Liver (tissue), 9 donors: ENCODE results near the gene ZFC3H1. TPM values are rescaled to one million over a fixed set of nuclear protein-coding genes. Genes with fewer than 3 reads are reported as not detected.

Experiments
- DNase-seq: peaks from one replicate; pipeline ENCODE4 v3.0.0-alpha.2; 2017; ENCODE audit warnings: low spot score
- H3K27ac ChIP-seq, 2 donors: one replicate each; pipeline ENCODE4 v1.7.0; 2013; ENCODE audit warnings: inconsistent platforms in 2 of 2, low read length in 2 of 2, control low read depth in 1 of 2, low read depth in 1 of 2, mild to moderate bottlenecking in 1 of 2
- H3K27me3 ChIP-seq, 4 donors: one replicate each; pipeline versions ENCODE4 v1.6.1 to v1.7.0; 2013; ENCODE audit warnings: low read length in 3 of 4, inconsistent platforms in 1 of 4, mild to moderate bottlenecking in 1 of 4, moderate library complexity in 1 of 4; ENCODE audit not compliant: control insufficient read depth in 4 of 4, insufficient read depth in 4 of 4
- H3K36me3 ChIP-seq, 4 donors: one replicate each; pipeline versions ENCODE4 v1.6.1 to v1.7.0; 2013; ENCODE audit warnings: low read length in 3 of 4, mild to moderate bottlenecking in 3 of 4, low read depth in 1 of 4, moderate library complexity in 1 of 4; ENCODE audit not compliant: control insufficient read depth in 4 of 4, insufficient read depth in 3 of 4
- H3K4me1 ChIP-seq, 4 donors: one replicate each; pipeline versions ENCODE4 v1.6.1 to v1.7.0; 2013; ENCODE audit warnings: low read length in 3 of 4, mild to moderate bottlenecking in 3 of 4, moderate library complexity in 1 of 4; ENCODE audit not compliant: control insufficient read depth in 4 of 4, insufficient read depth in 4 of 4
- H3K4me3 ChIP-seq, 3 donors: one replicate each; pipeline versions ENCODE4 v1.6.1 to v1.7.0; 2013; ENCODE audit warnings: low read length in 3 of 3, control low read depth in 1 of 3, low read depth in 1 of 3, mild to moderate bottlenecking in 1 of 3
- H3K9ac ChIP-seq, 2 donors: one replicate each; pipeline ENCODE4 v1.7.0; 2013; ENCODE audit warnings: low read length in 2 of 2, mild to moderate bottlenecking in 2 of 2, moderate library complexity in 2 of 2, control low read depth in 1 of 2, low read depth in 1 of 2
- H3K9me3 ChIP-seq, 4 donors: one replicate each; pipeline versions ENCODE4 v1.6.1 to v1.7.0; 2013; ENCODE audit warnings: low read length in 3 of 4; ENCODE audit not compliant: control insufficient read depth in 4 of 4
- CTCF ChIP-seq: fragments of 150-350 bp; IDR thresholded peaks from 2 replicates; pipeline ENCODE4 v1.5.1; 2017; ENCODE audit warnings: improper control_type of control experiment, low read depth, low read length; ENCODE audit not compliant: missing input control
- EGR1 ChIP-seq, 2 donors: IDR thresholded peaks; 2 replicates each; pipeline ENCODE4 v1.6.1; 2016 to 2018; ENCODE audit warnings: antibody characterized with exemption in 2 of 2, low read depth in 2 of 2
- FOXA1 ChIP-seq: IDR thresholded peaks from 2 replicates; pipeline ENCODE4 v1.6.1; 2016; ENCODE audit warnings: antibody characterized with exemption
- FOXA2 ChIP-seq: IDR thresholded peaks from 2 replicates; pipeline ENCODE4 v1.6.1; 2016; ENCODE audit warnings: antibody characterized with exemption
- GABPA ChIP-seq, 2 donors: IDR thresholded peaks in 1 of 2; conservative IDR thresholded peaks in 1 of 2; 2 replicates each; pipeline ENCODE4 v1.6.1; 2016; ENCODE audit warnings: antibody characterized with exemption in 2 of 2, mild to moderate bottlenecking in 1 of 2, moderate library complexity in 1 of 2
- HNF4A ChIP-seq, 2 donors: conservative IDR thresholded peaks; 2 replicates each; pipeline ENCODE4 v1.6.1; 2016; ENCODE audit warnings: antibody characterized with exemption in 2 of 2, mild to moderate bottlenecking in 2 of 2
- HNF4G ChIP-seq: IDR thresholded peaks from 2 replicates; pipeline ENCODE4 v1.6.1; 2016; ENCODE audit warnings: antibody characterized with exemption
- JUND ChIP-seq, 2 donors: IDR thresholded peaks; 2 replicates each; pipeline ENCODE4 v1.6.1; 2016; ENCODE audit warnings: antibody characterized with exemption in 2 of 2
- NR2F2 ChIP-seq: IDR thresholded peaks from 2 replicates; pipeline ENCODE4 v1.6.1; 2016; ENCODE audit warnings: antibody characterized with exemption
- RAD21 ChIP-seq, 2 donors: IDR thresholded peaks; 2 replicates each; pipeline ENCODE4 v1.6.1; 2016; ENCODE audit warnings: antibody characterized with exemption in 2 of 2, mild to moderate bottlenecking in 2 of 2
- REST ChIP-seq: IDR thresholded peaks from 2 replicates; pipeline ENCODE4 v1.6.1; 2016; ENCODE audit warnings: antibody characterized with exemption, mild to moderate bottlenecking
- RXRA ChIP-seq, 2 donors: IDR thresholded peaks; 2 replicates each; pipeline ENCODE4 v1.6.1; 2017 to 2018; ENCODE audit warnings: antibody characterized with exemption in 2 of 2, mild to moderate bottlenecking in 1 of 2
- SP1 ChIP-seq: IDR thresholded peaks from 2 replicates; pipeline ENCODE4 v1.6.1; 2018; ENCODE audit warnings: antibody characterized with exemption, mild to moderate bottlenecking
- TAF1 ChIP-seq: conservative IDR thresholded peaks from 2 replicates; pipeline ENCODE4 v1.6.1; 2016; ENCODE audit warnings: antibody characterized with exemption, mild to moderate bottlenecking
- YY1 ChIP-seq: IDR thresholded peaks from 2 replicates; pipeline ENCODE4 v1.6.1; 2016; ENCODE audit warnings: antibody characterized with exemption, mild to moderate bottlenecking
- ZBTB33 ChIP-seq: IDR thresholded peaks from 2 replicates; pipeline ENCODE4 v1.6.1; 2016; ENCODE audit warnings: antibody characterized with exemption
- WGBS: extraction: QIAGEN DNeasy Blood & Tissue Kit; methylation state at CpG from one replicate; pipeline ENCODE4 v1.1.7; 2013; 5-methylcytosine and 5-hydroxymethylcytosine counted together
- polyA plus RNA-seq, 2 donors: library from polyadenylated mRNA; stranded (reverse) in 1 of 2; unstranded in 1 of 2; fragments of 200-250 nt in 1 of 2; fragments of >200 nt in 1 of 2; fragmentation: Nextera tagmentation in 1 of 2; extraction: Ambion mirVana in 1 of 2; gene quantifications; one replicate each; pipeline versions ENCODE4 v1.2.1 to v1.2.3, GENCODE V29; 2013 to 2015
- total RNA-seq, 2 donors: library from RNA; depleted of rRNA; stranded (reverse); fragments of >200 nt; gene quantifications; one replicate each; pipeline ENCODE4 v1.2.3, GENCODE V29; 2014
- TF ChIP-seq, protein P1 (sequence below): IDR thresholded peaks from 2 replicates; pipeline ENCODE4 v1.6.1; 2016; ENCODE audit warnings: antibody characterized with exemption
- TF ChIP-seq, protein P2 (sequence below): IDR thresholded peaks from 2 replicates; pipeline ENCODE4 v1.6.1; 2016; ENCODE audit warnings: antibody characterized with exemption
- donor health status: healthy.
- donor health status: healthy.
- donor health status: healthy.
- donor health status: healthy.
- donor health status: healthy.

ZFC3H1 gene
- total and polyA plus RNA-seq, 4 donors: 3.4 to 32.3 (median 8.6) TPM

DNA sequence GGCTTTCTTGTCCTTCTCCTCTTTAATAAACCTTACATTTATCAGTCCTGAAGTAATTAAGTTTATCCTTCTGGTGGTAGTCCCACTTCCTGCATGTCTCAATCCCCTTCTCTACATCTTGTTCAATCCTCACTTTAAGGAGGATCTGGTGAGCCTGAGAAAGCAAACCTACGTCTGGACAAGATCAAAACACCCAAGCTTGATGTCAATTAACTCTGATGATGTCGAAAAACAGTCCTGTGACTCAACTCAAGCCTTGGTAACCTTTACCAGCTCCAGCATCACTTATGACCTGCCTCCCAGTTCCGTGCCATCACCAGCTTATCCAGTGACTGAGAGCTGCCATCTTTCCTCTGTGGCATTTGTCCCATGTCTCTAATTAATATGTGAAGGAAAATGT, 79.3 kb downstream of the ZFC3H1 start (continued):
- no peak for TF ChIP-seq EGR1 (IDR thresholded peaks at IDR 0.05; ENCODE audit: low read depth in 2 of 2)
- no peak for TF ChIP-seq FOXA1
- TF ChIP-seq RXRA (IDR thresholded peaks at IDR 0.05): no peak
- no peak for TF ChIP-seq RAD21 (IDR thresholded peaks at IDR 0.05)

DNA sequence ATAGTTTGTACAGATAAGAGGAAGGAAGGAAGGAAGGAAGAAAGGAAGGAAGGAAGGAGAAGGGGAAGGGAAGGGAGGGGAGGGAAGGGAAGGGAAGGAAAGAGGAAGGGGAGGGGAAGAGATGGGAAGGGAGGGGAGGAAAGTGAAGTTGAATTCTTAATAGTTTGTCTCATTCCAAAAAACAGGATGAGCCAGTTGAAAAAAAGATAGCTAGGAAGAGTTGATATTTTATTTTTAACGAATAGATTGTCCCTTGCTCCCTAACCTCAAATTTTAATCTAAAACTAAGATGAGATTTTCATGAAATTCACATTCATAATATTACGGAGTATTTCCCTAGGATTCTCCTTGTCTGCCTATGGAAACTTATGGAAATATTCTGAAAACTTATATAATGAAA, 80.7 kb downstream of the ZFC3H1 start:
- H3K36me3 ChIP-seq: no peaks in the 10 kb centered on the region
- no peak overlapping the region for H3K4me3 ChIP-seq
- no peak for TF ChIP-seq TAF1
- no peak for TF ChIP-seq SP1
- 87% methylated on average over 2 of the region's 2 CpGs for WGBS
- H3K27ac ChIP-seq: no peak overlapping the region
- no peak for DNase-seq
- H3K9ac ChIP-seq: no peak overlapping the region
- peaks cover 0 to 1% (median 0%) of the 10 kb centered on the region in 4 donors for H3K4me1 ChIP-seq
- H3K27me3 ChIP-seq: no peaks in the 10 kb centered on the region
- no peaks in the 10 kb centered on the region for H3K9me3 ChIP-seq

DNA sequence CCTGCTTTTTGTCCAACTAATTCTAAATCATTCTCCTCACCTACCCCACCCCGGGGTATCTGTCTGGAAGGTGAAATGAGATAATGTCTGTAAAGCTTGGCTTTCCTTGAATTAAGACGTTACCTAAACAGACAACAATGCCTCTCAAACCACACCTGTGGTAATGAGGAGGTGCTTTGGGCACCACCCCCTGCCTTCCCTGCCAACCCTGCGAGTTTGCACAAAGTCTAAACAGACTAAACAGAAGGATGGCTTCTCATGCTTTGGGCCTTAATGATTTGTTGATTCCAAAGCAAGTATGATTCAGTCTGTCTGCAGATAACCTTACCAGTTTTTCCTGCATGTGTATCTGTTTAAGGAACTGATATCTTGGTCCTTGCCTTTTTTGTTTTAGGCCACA, 82.4 kb downstream of the ZFC3H1 start:
- no peaks in the 10 kb centered on the region for H3K27me3 ChIP-seq
- no peak for TF ChIP-seq ZBTB33
- no peak for TF ChIP-seq TAF1
- TF ChIP-seq, protein P1, sequence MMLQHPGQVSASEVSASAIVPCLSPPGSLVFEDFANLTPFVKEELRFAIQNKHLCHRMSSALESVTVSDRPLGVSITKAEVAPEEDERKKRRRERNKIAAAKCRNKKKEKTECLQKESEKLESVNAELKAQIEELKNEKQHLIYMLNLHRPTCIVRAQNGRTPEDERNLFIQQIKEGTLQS: no peak
- no peak for TF ChIP-seq CTCF
- TF ChIP-seq, protein P2, sequence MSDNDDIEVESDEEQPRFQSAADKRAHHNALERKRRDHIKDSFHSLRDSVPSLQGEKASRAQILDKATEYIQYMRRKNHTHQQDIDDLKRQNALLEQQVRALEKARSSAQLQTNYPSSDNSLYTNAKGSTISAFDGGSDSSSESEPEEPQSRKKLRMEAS: no peak
- TF ChIP-seq REST: no peak
- no peak for TF ChIP-seq SP1
- no peak for TF ChIP-seq GABPA (IDR thresholded peaks at IDR 0.05 in 1 of 2, conservative IDR thresholded peaks at IDR 0.05 in 1 of 2)
- TF ChIP-seq EGR1 (IDR thresholded peaks at IDR 0.05; ENCODE audit: low read depth in 2 of 2): no peak
- TF ChIP-seq HNF4G: no peak
- no peak for TF ChIP-seq JUND (IDR thresholded peaks at IDR 0.05)
- no peak for TF ChIP-seq FOXA1
- TF ChIP-seq FOXA2: no peak
- no peak for TF ChIP-seq RAD21 (IDR thresholded peaks at IDR 0.05)
- TF ChIP-seq RXRA (IDR thresholded peaks at IDR 0.05): no peak
- no peak for TF ChIP-seq YY1
- TF ChIP-seq HNF4A (conservative IDR thresholded peaks at IDR 0.05): no peak
- no peak for TF ChIP-seq NR2F2
- DNase-seq: no peak
- H3K9me3 ChIP-seq: no peaks in the 10 kb centered on the region
- H3K4me3 ChIP-seq: no peak overlapping the region
- H3K4me1 ChIP-seq: no peaks in the 10 kb centered on the region
- H3K9ac ChIP-seq: no peak overlapping the region
- no peaks in the 10 kb centered on the region for H3K36me3 ChIP-seq
- WGBS: 81% methylated on average over 3 of the region's 3 CpGs
- H3K27ac ChIP-seq: no peak overlapping the region
